Effector memory CD4-positive, alpha-beta T cell (primary cell): Measurements from ENCODE around the gene CHAD.
A peak's percentile ranks its signal among the peaks of the same experiment; 100 is the strongest.

ENCODE experiments used
- DNase-seq, 3 donors: peaks; one replicate each; pipeline ENCODE4 v3.0.0-alpha.2; 2020
- H3K27ac ChIP-seq: 2 replicates; pipeline ENCODE4 v1.7.0; 2013; ENCODE audit warnings: mild to moderate bottlenecking, low read length, moderate library complexity; ENCODE audit not compliant: insufficient read depth, poor library complexity, severe bottlenecking
- H3K27me3 ChIP-seq: replicated peaks from 2 replicates; pipeline ENCODE4 v1.7.0; 2013; ENCODE audit warnings: mild to moderate bottlenecking, low read length; ENCODE audit not compliant: insufficient read depth, control insufficient read depth, poor library complexity, severe bottlenecking
- H3K36me3 ChIP-seq: 2 replicates; pipeline ENCODE4 v1.7.0; 2013; ENCODE audit warnings: mild to moderate bottlenecking, low read length, moderate library complexity; ENCODE audit not compliant: control insufficient read depth, insufficient read depth
- H3K4me1 ChIP-seq: 2 replicates; pipeline ENCODE4 v1.7.0; 2013; ENCODE audit warnings: low read length, mild to moderate bottlenecking; ENCODE audit not compliant: control insufficient read depth, insufficient read depth, poor library complexity, severe bottlenecking
- H3K4me3 ChIP-seq: 2 replicates; pipeline ENCODE4 v1.7.0; 2013; ENCODE audit warnings: low read length, low read depth, mild to moderate bottlenecking; ENCODE audit not compliant: insufficient read depth, poor library complexity, severe bottlenecking
- H3K9me3 ChIP-seq: 2 replicates; pipeline ENCODE4 v1.7.0; 2013; ENCODE audit warnings: mild to moderate bottlenecking, low read length, moderate library complexity; ENCODE audit not compliant: control insufficient read depth

The CHAD gene

GRCh38 chr17:50507871-50508572 is 39.3 kb upstream of the CHAD start, which contains the start of gene MYCBPAP:
MYCBPAP (plus strand) TSS chr17:50508439; CDS start chr17:50508675, 236 bp downstream.
- Histone ChIP-seq H3K4me1 (peaks cover 12% of the 10 kb centered on the region), H3K4me3 (peak within 1 kb of the TSS; percentile 74), H3K36me3 (no peaks in the 10 kb centered on the region), H3K9me3 (no peaks in the 10 kb centered on the region), H3K27ac (peak within 1 kb of the TSS; percentile 62), H3K27me3 (no peaks in the 10 kb centered on the region)
- peak; percentile 66 to 75 (median 72) for DNase-seq

- Histone ChIP-seq H3K27me3 (no peaks in the 10 kb centered on the region), H3K27ac (no peak overlapping the region), H3K4me3 (no peak overlapping the region), H3K9me3 (no peaks in the 10 kb centered on the region), H3K36me3 (no peaks in the 10 kb centered on the region), H3K4me1 (peaks cover 12% of the 10 kb centered on the region)
- no peak for DNase-seq
Measured at GRCh38 chr17:50506298-50506697, 37.6 kb upstream of the CHAD start.

- no peak overlapping the region for H3K27ac ChIP-seq
- H3K9me3 ChIP-seq: no peaks in the 10 kb centered on the region
- no peaks in the 10 kb centered on the region for H3K27me3 ChIP-seq
- H3K4me3 ChIP-seq: no peak overlapping the region
- H3K36me3 ChIP-seq: no peaks in the 10 kb centered on the region
- H3K4me1 ChIP-seq: peaks cover 9% of the 10 kb centered on the region
- DNase-seq: no peak
Measured at GRCh38 chr17:50505591-50506130, 37.0 kb upstream of the CHAD start.

- H3K9me3 ChIP-seq: no peaks in the 10 kb centered on the region
- no peaks in the 10 kb centered on the region for H3K36me3 ChIP-seq
- DNase-seq: no peak
- no peak overlapping the region for H3K4me3 ChIP-seq
- no peaks in the 10 kb centered on the region for H3K27me3 ChIP-seq
- H3K27ac ChIP-seq: no peak overlapping the region
- no peaks in the 10 kb centered on the region for H3K4me1 ChIP-seq
Measured at GRCh38 chr17:50502301-50502990, 33.8 kb upstream of the CHAD start.

GRCh38 chr17:50501054-50501453 is 32.4 kb upstream of the CHAD start:
- no peak for DNase-seq

GRCh38 chr17:50499721-50500120 is 31.0 kb upstream of the CHAD start:
- Histone ChIP-seq H3K4me3 (no peak overlapping the region), H3K4me1 (no peaks in the 10 kb centered on the region), H3K27ac (no peak overlapping the region), H3K27me3 (no peaks in the 10 kb centered on the region), H3K9me3 (no peaks in the 10 kb centered on the region), H3K36me3 (no peaks in the 10 kb centered on the region)
- DNase-seq: no peak

More at GRCh38 chr17:50501054-50501453, 32.4 kb upstream of the CHAD start:
- Histone ChIP-seq H3K36me3 (no peaks in the 10 kb centered on the region), H3K4me3 (no peak overlapping the region), H3K4me1 (no peaks in the 10 kb centered on the region), H3K9me3 (no peaks in the 10 kb centered on the region), H3K27me3 (no peaks in the 10 kb centered on the region), H3K27ac (no peak overlapping the region)

GRCh38 chr17:50499270-50499669 is 30.6 kb upstream of the CHAD start:
- Histone ChIP-seq H3K4me3 (no peak overlapping the region), H3K9me3 (no peaks in the 10 kb centered on the region), H3K27ac (no peak overlapping the region), H3K27me3 (no peaks in the 10 kb centered on the region), H3K36me3 (no peaks in the 10 kb centered on the region), H3K4me1 (no peaks in the 10 kb centered on the region)
- DNase-seq: no peak

- Histone ChIP-seq H3K9me3 (no peaks in the 10 kb centered on the region), H3K36me3 (no peaks in the 10 kb centered on the region), H3K4me1 (no peaks in the 10 kb centered on the region), H3K27ac (no peak overlapping the region), H3K27me3 (no peaks in the 10 kb centered on the region), H3K4me3 (no peak overlapping the region)
- DNase-seq: no peak
Measured at GRCh38 chr17:50498021-50498874, 29.6 kb upstream of the CHAD start.

- no peaks in the 10 kb centered on the region for H3K36me3 ChIP-seq
- DNase-seq: no peak
- H3K9me3 ChIP-seq: no peaks in the 10 kb centered on the region
- no peak overlapping the region for H3K27ac ChIP-seq
- no peaks in the 10 kb centered on the region for H3K4me1 ChIP-seq
- H3K4me3 ChIP-seq: no peak overlapping the region
- H3K27me3 ChIP-seq: no peaks in the 10 kb centered on the region
Measured at GRCh38 chr17:50495918-50496317, 27.2 kb upstream of the CHAD start.
